Measurements from ENCODE around the gene RPN2. TPM values are rescaled to one million over a fixed set of nuclear protein-coding genes. Genes with fewer than 3 reads are reported as not detected.

RPN2 gene
- total RNA-seq (139 and 262 TPM in 2 replicates), polyA plus RNA-seq (414 and 456 TPM in 2 replicates), polyA minus RNA-seq (ENCODE audit: low replicate concordance) (257 and 293 TPM in 2 replicates)
- polyA plus RNA-seq (2012): 202 and 223 TPM in 2 replicates

DNA sequence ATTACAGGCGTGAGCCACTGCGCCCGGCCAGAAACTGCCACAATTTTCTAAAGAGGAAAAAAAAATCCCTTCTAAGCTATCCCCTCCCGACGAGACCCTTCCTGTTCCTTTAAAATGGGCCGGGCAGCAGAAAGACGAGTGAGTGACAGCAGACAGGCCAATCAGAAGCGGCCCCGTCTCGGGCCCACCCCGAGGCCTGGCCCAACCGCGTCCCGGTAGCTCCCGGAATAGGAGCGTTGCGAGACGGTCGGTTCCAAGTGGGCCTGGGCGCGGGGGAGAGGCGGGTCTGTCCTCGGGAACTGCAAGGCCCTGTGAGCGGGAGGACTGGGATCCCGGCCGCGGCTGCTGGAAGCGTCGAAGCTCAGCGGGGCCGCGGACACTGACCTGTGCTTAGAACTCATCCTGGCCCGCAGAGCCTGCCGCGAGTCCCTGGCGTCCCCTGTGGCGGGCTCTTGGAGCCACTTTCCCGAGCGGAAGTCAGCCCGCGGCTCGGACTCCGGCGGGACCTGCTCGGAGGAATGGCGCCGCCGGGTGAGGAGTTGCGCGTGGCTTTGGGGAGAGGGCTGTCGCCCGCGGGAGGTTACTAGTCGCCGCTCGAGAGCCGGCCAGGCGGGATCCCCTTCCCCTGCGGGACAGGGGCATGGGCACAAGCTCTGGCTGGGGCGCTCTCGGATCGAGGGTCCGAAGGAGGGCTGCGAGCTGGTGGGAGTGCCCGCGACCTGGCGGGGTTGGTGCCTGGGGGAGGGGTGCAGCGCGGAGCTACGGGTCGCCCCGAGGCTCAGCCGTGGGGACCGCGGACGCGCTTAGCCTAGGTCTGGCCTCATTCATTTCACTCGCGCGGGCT lies at the start of gene RPN2, which contains the start of gene MROH8:
TSS of gene RPN2 (plus strand) at position 492 of the 844 bp plus-strand sequence. CDS start at position 519, 27 bp downstream.
TSS of gene MROH8 (minus strand) at position 710 of the 844 bp plus-strand sequence.
- peak within 1 kb of the TSS; percentile 69 for H2AFZ ChIP-seq (ENCODE audit: low read length)
- H3K4me1 ChIP-seq (ENCODE audit: control insufficient read depth, extremely low read depth, insufficient read depth, low read length): peaks cover 5% of the 10 kb centered on the region
- H3K9ac ChIP-seq (ENCODE audit: insufficient read depth, low read length): peak within 1 kb of the TSS; percentile 99
- no peaks in the 10 kb centered on the region for H3K27me3 ChIP-seq (ENCODE audit: control insufficient read depth, insufficient read depth, low read length)
- H3K36me3 ChIP-seq (ENCODE audit: control insufficient read depth, insufficient read depth, low read length): peaks cover 1% of the 10 kb centered on the region
- H3K4me3 ChIP-seq (replicated peaks in 1 of 4; ENCODE audit: control extremely low read depth in 1 of 4, insufficient read depth in 1 of 4, low read depth in 3 of 4, low read length in 4 of 4): peak within 1 kb of the TSS; percentile 93 to 100 (median 95)
- H4K20me1 ChIP-seq (ENCODE audit: control insufficient read depth, extremely low read depth, insufficient read depth, low read length): no peaks in the 10 kb centered on the region
- H3K9me3 ChIP-seq (ENCODE audit: control insufficient read depth, insufficient read depth, low read depth, low read length): no peaks in the 10 kb centered on the region
- H3K4me2 ChIP-seq (ENCODE audit: extremely low read depth, insufficient read depth, low read length): peak within 1 kb of the TSS; percentile 98
- TF ChIP-seq EZH2 (IDR thresholded peaks at IDR 0.05; ENCODE audit: low read length, missing control alignments): no peak
- TF ChIP-seq, protein P1, sequence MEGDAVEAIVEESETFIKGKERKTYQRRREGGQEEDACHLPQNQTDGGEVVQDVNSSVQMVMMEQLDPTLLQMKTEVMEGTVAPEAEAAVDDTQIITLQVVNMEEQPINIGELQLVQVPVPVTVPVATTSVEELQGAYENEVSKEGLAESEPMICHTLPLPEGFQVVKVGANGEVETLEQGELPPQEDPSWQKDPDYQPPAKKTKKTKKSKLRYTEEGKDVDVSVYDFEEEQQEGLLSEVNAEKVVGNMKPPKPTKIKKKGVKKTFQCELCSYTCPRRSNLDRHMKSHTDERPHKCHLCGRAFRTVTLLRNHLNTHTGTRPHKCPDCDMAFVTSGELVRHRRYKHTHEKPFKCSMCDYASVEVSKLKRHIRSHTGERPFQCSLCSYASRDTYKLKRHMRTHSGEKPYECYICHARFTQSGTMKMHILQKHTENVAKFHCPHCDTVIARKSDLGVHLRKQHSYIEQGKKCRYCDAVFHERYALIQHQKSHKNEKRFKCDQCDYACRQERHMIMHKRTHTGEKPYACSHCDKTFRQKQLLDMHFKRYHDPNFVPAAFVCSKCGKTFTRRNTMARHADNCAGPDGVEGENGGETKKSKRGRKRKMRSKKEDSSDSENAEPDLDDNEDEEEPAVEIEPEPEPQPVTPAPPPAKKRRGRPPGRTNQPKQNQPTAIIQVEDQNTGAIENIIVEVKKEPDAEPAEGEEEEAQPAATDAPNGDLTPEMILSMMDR (conservative IDR thresholded peaks at IDR 0.05 in 1 of 2, IDR thresholded peaks at IDR 0.05 in 1 of 2; ENCODE audit: low read depth in 1 of 2, low read length in 2 of 2): no peak
- peak within 1 kb of the TSS; percentile 99 for H3K27ac ChIP-seq (ENCODE audit: insufficient read depth, low read length)
- peak; percentile 98 to 99 for DNase-seq (ENCODE audit: low read depth in 2 of 2)
- H3K79me2 ChIP-seq (ENCODE audit: control insufficient read depth, insufficient read depth, low read length): peaks cover 45% of the 10 kb centered on the region

DNA sequence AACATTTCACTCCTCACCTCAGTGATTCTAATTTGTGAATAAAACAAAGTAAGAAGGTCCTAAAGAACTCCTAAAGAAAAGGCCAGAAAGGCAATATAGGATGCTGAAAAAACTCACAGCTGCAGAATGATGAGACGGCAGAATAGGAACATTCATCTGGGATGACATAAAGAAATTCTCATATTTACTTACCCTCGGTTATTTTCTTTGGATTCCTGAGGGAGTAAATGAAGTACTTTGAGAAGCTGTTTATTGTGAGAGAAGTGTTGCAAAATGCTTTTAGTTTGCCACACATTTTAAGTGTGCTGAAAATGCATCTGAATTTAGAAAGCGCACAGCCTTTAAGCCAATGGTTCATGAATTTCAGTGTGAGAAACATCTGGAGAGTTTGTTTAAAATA lies 47.6 kb upstream of the RPN2 start:
- Histone ChIP-seq H4K20me1 (ENCODE audit: control insufficient read depth, extremely low read depth, insufficient read depth, low read length) (no peaks in the 10 kb centered on the region), H3K4me3 (replicated peaks in 1 of 4; ENCODE audit: control extremely low read depth in 1 of 4, insufficient read depth in 1 of 4, low read depth in 3 of 4, low read length in 4 of 4) (no peak overlapping the region), H3K4me2 (ENCODE audit: extremely low read depth, insufficient read depth, low read length) (no peak overlapping the region), H3K36me3 (ENCODE audit: control insufficient read depth, insufficient read depth, low read length) (no peaks in the 10 kb centered on the region), H3K4me1 (ENCODE audit: control insufficient read depth, extremely low read depth, insufficient read depth, low read length) (no peaks in the 10 kb centered on the region), H2AFZ (ENCODE audit: low read length) (no peak overlapping the region), H3K79me2 (ENCODE audit: control insufficient read depth, insufficient read depth, low read length) (no peaks in the 10 kb centered on the region), H3K27ac (ENCODE audit: insufficient read depth, low read length) (no peak overlapping the region), H3K27me3 (ENCODE audit: control insufficient read depth, insufficient read depth, low read length) (no peaks in the 10 kb centered on the region), H3K9ac (ENCODE audit: insufficient read depth, low read length) (no peak overlapping the region), H3K9me3 (ENCODE audit: control insufficient read depth, insufficient read depth, low read depth, low read length) (no peaks in the 10 kb centered on the region)
- TF ChIP-seq, protein P1 (conservative IDR thresholded peaks at IDR 0.05 in 1 of 2, IDR thresholded peaks at IDR 0.05 in 1 of 2; ENCODE audit: low read depth in 1 of 2, low read length in 2 of 2): no peak
- no peak for TF ChIP-seq EZH2 (IDR thresholded peaks at IDR 0.05; ENCODE audit: low read length, missing control alignments)
- DNase-seq (ENCODE audit: low read depth in 2 of 2): no peak

DNA sequence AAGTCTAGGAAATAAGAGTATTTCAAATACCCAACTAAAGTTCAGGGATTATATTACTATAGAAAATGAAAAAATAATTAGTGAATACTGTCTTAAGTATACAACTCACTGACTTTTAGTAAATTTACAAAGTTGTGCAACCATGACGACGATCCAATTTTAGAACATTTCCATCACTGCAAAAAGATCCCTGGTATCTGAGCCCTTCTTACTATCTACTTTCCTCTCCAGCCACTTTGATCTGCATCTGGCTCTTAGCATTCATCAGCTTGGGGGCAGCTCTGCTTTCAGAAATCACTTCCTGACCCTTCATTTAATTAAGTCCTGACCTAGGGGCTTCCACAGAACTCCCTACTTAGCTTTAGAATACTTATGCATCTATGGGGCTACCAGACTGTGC lies 45.2 kb upstream of the RPN2 start:
- Histone ChIP-seq H3K4me1 (ENCODE audit: control insufficient read depth, extremely low read depth, insufficient read depth, low read length) (no peaks in the 10 kb centered on the region), H2AFZ (ENCODE audit: low read length) (no peak overlapping the region), H3K36me3 (ENCODE audit: control insufficient read depth, insufficient read depth, low read length) (no peaks in the 10 kb centered on the region), H3K4me2 (ENCODE audit: extremely low read depth, insufficient read depth, low read length) (no peak overlapping the region), H3K4me3 (replicated peaks in 1 of 4; ENCODE audit: control extremely low read depth in 1 of 4, insufficient read depth in 1 of 4, low read depth in 3 of 4, low read length in 4 of 4) (no peak overlapping the region), H3K27me3 (ENCODE audit: control insufficient read depth, insufficient read depth, low read length) (no peaks in the 10 kb centered on the region), H3K79me2 (ENCODE audit: control insufficient read depth, insufficient read depth, low read length) (no peaks in the 10 kb centered on the region), H4K20me1 (ENCODE audit: control insufficient read depth, extremely low read depth, insufficient read depth, low read length) (no peaks in the 10 kb centered on the region), H3K27ac (ENCODE audit: insufficient read depth, low read length) (no peak overlapping the region), H3K9ac (ENCODE audit: insufficient read depth, low read length) (no peak overlapping the region), H3K9me3 (ENCODE audit: control insufficient read depth, insufficient read depth, low read depth, low read length) (no peaks in the 10 kb centered on the region)
- TF ChIP-seq, protein P1 (conservative IDR thresholded peaks at IDR 0.05 in 1 of 2, IDR thresholded peaks at IDR 0.05 in 1 of 2; ENCODE audit: low read depth in 1 of 2, low read length in 2 of 2): no peak
- no peak for TF ChIP-seq EZH2 (IDR thresholded peaks at IDR 0.05; ENCODE audit: low read length, missing control alignments)
- DNase-seq (ENCODE audit: low read depth in 2 of 2): no peak

All from fibroblast of lung (primary cell).